GM18505 (cell line): Measurements from ENCODE around the gene CLSTN2.
"Not testable (repeated sequence)": the region's sequence is repeated elsewhere in the genome, so short reads cannot be mapped to it uniquely, and the experiment has no call there.

Experiments used
- ATAC-seq: cut with Tn5 transposase; IDR thresholded peaks from one replicate; pipeline ENCODE4 v1.9.1; 2021; ENCODE audit not compliant: unreplicated experiment
- POLR2A ChIP-seq: IDR thresholded peaks from 4 replicates; pipeline ENCODE4 v1.6.1; 2011; ENCODE audit warnings: borderline replicate concordance; ENCODE audit not compliant: insufficient read depth, insufficient read length; ENCODE audit errors: extremely low read depth

Gene CLSTN2

DNA sequence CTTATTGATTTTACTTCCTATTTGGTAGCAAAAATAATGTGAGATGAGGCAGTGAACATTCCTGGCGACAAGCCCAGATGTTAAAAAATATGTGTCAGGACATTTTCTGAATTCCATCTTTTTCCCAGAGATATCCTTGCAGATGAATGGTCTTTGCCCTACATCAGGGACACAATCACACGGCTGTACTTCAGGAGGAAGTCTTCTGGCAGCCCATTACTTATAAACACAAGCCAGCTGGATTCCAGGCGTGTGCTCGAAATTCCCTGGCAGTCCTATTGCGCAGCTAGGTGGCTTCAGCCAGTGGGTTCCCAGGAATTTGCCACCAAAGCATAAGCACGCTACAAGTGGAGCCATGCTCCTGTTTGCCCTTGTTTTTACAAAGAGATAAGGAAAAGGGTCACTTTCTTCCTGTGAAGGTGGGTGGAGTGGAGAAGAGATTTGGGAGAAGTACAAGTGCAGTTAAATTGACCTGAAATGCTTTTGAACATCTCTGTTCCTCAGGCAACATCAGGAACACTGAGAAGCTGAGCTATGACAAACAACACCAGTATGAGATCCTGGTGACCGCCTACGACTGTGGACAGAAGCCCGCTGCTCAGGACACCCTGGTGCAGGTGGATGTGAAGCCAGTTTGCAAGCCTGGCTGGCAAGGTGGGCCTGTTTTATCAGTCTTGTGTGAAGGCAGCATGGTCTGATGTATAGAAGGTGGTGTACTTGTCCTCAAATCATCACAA lies 485.8 kb downstream of the CLSTN2 start:
- ATAC-seq: no peak
- TF ChIP-seq POLR2A: no peak

DNA sequence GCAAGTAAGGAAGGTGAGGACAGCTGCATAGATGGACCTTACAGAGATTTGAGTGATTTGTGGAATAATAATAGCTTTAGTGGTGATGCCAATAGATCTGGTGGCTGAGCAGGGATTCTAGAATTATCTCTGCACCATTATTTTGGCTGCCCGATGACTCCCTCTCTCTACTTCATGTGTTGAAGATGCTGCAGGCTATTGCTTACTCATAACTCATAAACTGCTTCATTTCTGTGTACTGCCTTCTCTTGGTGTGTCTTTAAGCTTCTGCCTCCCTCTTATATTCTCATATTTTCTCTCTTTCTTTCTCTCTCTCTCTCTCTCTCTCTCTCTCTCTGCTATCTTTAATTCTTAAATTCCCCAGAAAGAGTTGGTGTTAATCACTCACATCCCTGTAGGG lies 486.9 kb downstream of the CLSTN2 start:
- ATAC-seq: no peak

DNA sequence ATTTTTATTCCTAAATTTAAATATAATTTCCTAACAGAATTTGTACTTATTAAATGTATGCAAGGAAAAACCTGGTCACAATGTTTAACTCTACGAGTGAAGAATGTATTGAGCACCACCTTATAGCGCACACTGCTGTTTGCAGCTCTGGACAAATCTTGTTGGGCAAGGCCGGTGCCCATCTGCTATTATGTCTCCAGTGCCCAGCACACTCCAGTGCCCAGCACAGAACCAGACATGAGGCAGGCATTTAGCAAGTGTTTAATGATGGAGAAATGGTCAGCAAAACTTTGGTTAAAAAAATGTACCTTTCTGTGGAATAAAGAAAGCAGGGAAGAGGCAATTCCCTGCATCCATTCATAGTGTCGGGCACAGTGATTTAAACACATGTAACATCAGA lies 488.2 kb downstream of the CLSTN2 start:
- no peak for TF ChIP-seq POLR2A
- no peak for ATAC-seq

More for the DNA sequence above, 486.9 kb downstream of the CLSTN2 start:
- no peak for TF ChIP-seq POLR2A

- not testable (repeated sequence) for ATAC-seq
Observed at GRCh38 chr3:140423574-140423973, 488.6 kb downstream of the CLSTN2 start.

DNA sequence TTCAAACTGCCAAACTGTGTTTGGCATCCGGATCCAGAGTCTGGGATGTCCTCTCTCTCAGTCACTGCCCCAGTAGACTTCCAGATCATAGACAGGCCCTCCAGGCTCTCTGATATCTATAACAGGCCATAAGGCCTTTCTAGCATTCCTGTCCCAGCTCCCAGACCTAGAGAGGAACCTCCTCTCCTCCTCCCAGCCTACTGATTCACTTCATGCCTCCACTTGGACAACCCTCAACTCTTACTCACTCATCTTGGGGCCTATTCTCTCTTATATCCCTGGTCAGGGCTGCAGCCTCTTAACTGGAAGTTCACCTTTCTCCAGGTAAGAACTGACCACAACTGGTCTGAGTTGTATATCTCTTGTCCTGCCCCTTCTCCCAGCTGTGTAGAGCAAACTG lies 489.2 kb downstream of the CLSTN2 start:
- no peak for ATAC-seq
- no peak for TF ChIP-seq POLR2A

DNA sequence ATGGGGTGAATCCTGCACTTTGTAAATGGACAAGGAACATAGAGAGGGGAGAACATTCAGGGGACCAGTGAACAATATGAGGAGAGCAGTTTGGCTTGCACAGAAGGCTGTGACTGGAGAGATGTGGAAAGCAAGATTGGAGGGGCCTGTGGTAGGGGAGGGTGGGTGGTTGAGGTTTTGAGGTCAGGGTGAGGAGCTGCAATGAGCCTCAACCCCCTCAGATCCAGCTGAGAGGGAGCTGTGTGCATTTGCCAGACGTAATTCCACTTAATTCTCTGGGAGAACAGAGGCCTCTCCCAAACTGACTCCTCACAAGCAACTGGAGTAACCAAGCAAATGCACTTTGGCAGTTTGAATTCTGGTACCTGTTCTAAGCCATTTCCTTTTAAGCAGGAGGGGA lies 489.7 kb downstream of the CLSTN2 start:
- TF ChIP-seq POLR2A: no peak
- ATAC-seq: no peak

- no peak for TF ChIP-seq POLR2A
- ATAC-seq: no peak
Observed at GRCh38 chr3:140427786-140428185, 492.8 kb downstream of the CLSTN2 start.

GRCh38 chr3:140428380-140428779 lies 493.4 kb downstream of the CLSTN2 start:
- ATAC-seq: no peak
- TF ChIP-seq POLR2A: no peak

GRCh38 chr3:140429791-140430190 lies 494.8 kb downstream of the CLSTN2 start:
- TF ChIP-seq POLR2A: no peak
- ATAC-seq: no peak

- TF ChIP-seq POLR2A: no peak
- no peak for ATAC-seq
Observed at GRCh38 chr3:140430494-140430893, 495.5 kb downstream of the CLSTN2 start.

- ATAC-seq: no peak
- TF ChIP-seq POLR2A: no peak
Observed at GRCh38 chr3:140432229-140432669, 497.3 kb downstream of the CLSTN2 start.

GRCh38 chr3:140433431-140433830 lies 498.4 kb downstream of the CLSTN2 start:
- ATAC-seq: no peak
- no peak for TF ChIP-seq POLR2A

DNA sequence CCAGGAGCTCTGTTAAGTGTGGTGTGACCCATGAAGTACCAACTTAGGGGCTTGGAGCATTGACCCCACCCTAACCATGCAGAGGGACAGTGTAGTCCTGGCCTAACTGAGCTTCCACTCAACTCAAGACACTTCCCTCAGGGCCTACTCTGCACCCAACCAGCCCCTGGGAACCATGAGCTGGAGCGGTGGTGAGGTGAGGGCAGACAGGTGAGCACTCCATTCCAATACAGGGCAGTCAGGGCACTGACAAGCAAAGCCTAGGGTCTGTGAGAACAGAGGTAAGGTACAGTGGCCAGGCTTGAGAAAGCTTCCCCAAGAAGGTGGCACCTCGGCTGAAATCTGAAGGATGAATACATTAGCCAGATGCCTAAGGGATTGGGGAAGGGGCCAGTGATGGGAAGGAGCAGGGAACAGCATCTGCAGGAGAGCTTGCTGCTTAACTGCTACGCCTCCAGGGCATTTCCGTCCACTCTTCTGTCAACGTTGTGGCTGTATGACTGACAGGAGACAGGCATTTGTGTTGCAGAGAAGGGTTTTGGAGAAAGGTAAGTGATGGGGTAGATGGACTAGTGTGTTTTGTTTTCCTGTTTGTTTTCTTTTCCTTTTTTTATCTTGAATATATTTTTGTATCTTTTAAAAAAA lies 499.4 kb downstream of the CLSTN2 start:
- no peak for TF ChIP-seq POLR2A
- no peak for ATAC-seq

DNA sequence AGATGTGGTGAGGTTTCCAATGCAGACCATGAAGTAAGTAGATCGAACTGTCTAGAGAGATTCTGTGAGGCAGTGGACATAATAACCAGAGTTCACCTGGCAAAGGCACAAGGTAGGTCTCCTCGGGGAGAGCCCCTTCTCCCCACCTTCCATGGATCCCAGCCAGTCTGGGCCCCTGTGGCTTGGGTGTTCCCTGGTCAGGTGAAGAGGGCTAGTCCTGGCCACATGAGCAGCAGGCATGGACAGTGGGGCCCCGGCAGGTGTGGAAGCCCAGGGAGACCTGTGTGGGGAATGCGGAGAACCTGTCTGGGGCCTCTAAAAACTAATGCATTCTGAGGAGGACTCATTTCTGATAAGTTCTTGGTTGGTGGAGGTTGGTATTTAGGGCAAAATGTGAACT lies 501.4 kb downstream of the CLSTN2 start:
- ATAC-seq: no peak
- no peak for TF ChIP-seq POLR2A
